SK-N-SH (cell line): ENCODE data around the gene FPR2. TPM values are rescaled to one million over a fixed set of nuclear protein-coding genes. Genes with fewer than 3 reads are reported as not detected.
A peak's percentile ranks its signal among the peaks of the same experiment; 100 is the strongest.

ENCODE experiments used
- CTCF ChIA-PET: fragments of 300-600, 350-600 bp; formaldehyde crosslinking; extraction: SDS; loops from one replicate; lab custom pipeline; 2021; lab: Yijun Ruan, JAX
- POLR2A ChIA-PET: fragments of 350-600 bp; sonication (Branson Sonifier 250); formaldehyde crosslinking; extraction: SDS; loops from one replicate; lab custom pipeline; 2020; ENCODE audit warnings: antibody characterized with exemption, inconsistent platforms; lab: Yijun Ruan, JAX
- DNase-seq: peaks from one replicate; pipeline ENCODE4 v3.0.0; 2012
- H2AFZ ChIP-seq: fragments of 200-600 bp; sonication (generic); 2 replicates; pipeline ENCODE4 v1.8.1; 2016; ENCODE audit warnings: antibody characterized with exemption, mild to moderate bottlenecking, low read depth
- H3F3A ChIP-seq: fragments of 200-600 bp; sonication (generic); replicated peaks from 2 replicates; pipeline ENCODE3; 2016; ENCODE audit warnings: antibody characterized with exemption, mild to moderate bottlenecking; ENCODE audit not compliant: insufficient read depth
- H3K27ac ChIP-seq, 2 experiments: fragments of 200-500 bp in 1 of 2; fragments of 200-600 bp in 1 of 2; sonication (Bioruptor generic) in 1 of 2; sonication (generic), shearing (Covaris generic) in 1 of 2; 2 replicates each; pipeline versions ENCODE4 v1.5.1 to v1.6.1; 2014 to 2016; ENCODE audit warnings: low read depth in 2 of 2, inconsistent platforms in 1 of 2, low read length in 1 of 2, mild to moderate bottlenecking in 1 of 2, mixed read lengths in 1 of 2
- H3K27me3 ChIP-seq: fragments of 200-600 bp; sonication (generic), shearing (Covaris generic); 2 replicates; pipeline ENCODE4 v1.6.1; 2016; ENCODE audit warnings: mixed run types; ENCODE audit not compliant: insufficient read depth
- H3K36me3 ChIP-seq, 2 experiments: fragments of 200-500 bp in 1 of 2; fragments of 200-600 bp in 1 of 2; sonication (Bioruptor generic) in 1 of 2; sonication (generic) in 1 of 2; replicated peaks in 1 of 2; 2 replicates each; pipeline versions ENCODE3 to v1.5.1; 2014 to 2016; ENCODE audit warnings: low read length in 1 of 2, mild to moderate bottlenecking in 1 of 2; ENCODE audit not compliant: insufficient read depth in 2 of 2, control insufficient read depth in 1 of 2
- H3K4me1 ChIP-seq, 2 experiments: fragments of 200-500 bp in 1 of 2; fragments of 200-600 bp in 1 of 2; sonication (Bioruptor generic) in 1 of 2; sonication (generic), shearing (Covaris generic) in 1 of 2; 2 replicates each; pipeline versions ENCODE4 v1.5.1 to v1.6.1; 2014 to 2016; ENCODE audit warnings: low read depth in 1 of 2, low read length in 1 of 2, mixed run types in 1 of 2; ENCODE audit not compliant: insufficient read depth in 2 of 2, control insufficient read depth in 1 of 2
- H3K4me2 ChIP-seq: fragments of 200-600 bp; sonication (generic), shearing (Covaris generic); 2 replicates; pipeline ENCODE4 v1.6.1; 2017; ENCODE audit warnings: mixed run types
- H3K4me3 ChIP-seq, 2 experiments: fragments of 200-500 bp in 1 of 2; fragments of 200-600 bp in 1 of 2; sonication (Bioruptor generic) in 1 of 2; sonication (generic), shearing (Covaris generic) in 1 of 2; 2 replicates each; pipeline versions ENCODE4 v1.5.1 to v1.8.1; 2014 to 2016; ENCODE audit warnings: low read depth in 2 of 2, inconsistent platforms in 1 of 2, low read length in 1 of 2, mild to moderate bottlenecking in 1 of 2, mixed read lengths in 1 of 2, moderate library complexity in 1 of 2
- H3K79me2 ChIP-seq: fragments of 200-600 bp; sonication (generic); 2 replicates; pipeline ENCODE4 v1.8.1; 2017; ENCODE audit warnings: mild to moderate bottlenecking; ENCODE audit not compliant: insufficient read depth
- H3K9ac ChIP-seq: fragments of 200-600 bp; sonication (generic); 2 replicates; pipeline ENCODE4 v1.6.1; 2017; ENCODE audit warnings: mixed run types
- H3K9me2 ChIP-seq: fragments of 200-600 bp; sonication (generic); 2 replicates; pipeline ENCODE4 v1.6.1; 2017; ENCODE audit warnings: mixed run types
- H3K9me3 ChIP-seq: fragments of 200-600 bp; sonication (generic); 2 replicates; pipeline ENCODE4 v1.6.1; 2017; ENCODE audit warnings: mixed run types, mild to moderate bottlenecking, moderate library complexity
- H4K20me1 ChIP-seq: fragments of 200-600 bp; sonication (generic); 2 replicates; pipeline ENCODE4 v1.6.1; 2017; ENCODE audit warnings: mild to moderate bottlenecking, mixed run types; ENCODE audit not compliant: insufficient read depth
- ELF1 ChIP-seq: IDR thresholded peaks from 2 replicates; pipeline ENCODE4 v1.4.0; 2012
- EP300 ChIP-seq, 2 experiments: IDR thresholded peaks; 2 replicates each; pipeline versions ENCODE4 v1.4.0 to v1.6.1; 2012; ENCODE audit warnings: borderline replicate concordance in 1 of 2, low read depth in 1 of 2, low read length in 1 of 2
- EZH2phosphoT487 ChIP-seq: fragments of 200-600 bp; sonication (generic); IDR thresholded peaks from 2 replicates; pipeline ENCODE4 v1.6.1; 2017; ENCODE audit warnings: low read depth, mixed run types, mild to moderate bottlenecking, antibody characterized with exemption, moderate library complexity, borderline replicate concordance
- FOSL2 ChIP-seq: IDR thresholded peaks from 2 replicates; pipeline ENCODE4 v1.4.0; 2012; ENCODE audit warnings: low read depth, mild to moderate bottlenecking, moderate library complexity, borderline replicate concordance
- FOXM1 ChIP-seq: IDR thresholded peaks from 2 replicates; pipeline ENCODE4 v1.4.0; 2012; ENCODE audit warnings: low read depth, mild to moderate bottlenecking
- GABPA ChIP-seq: IDR thresholded peaks from 2 replicates; pipeline ENCODE4 v1.4.0; 2012; ENCODE audit warnings: low read depth, mild to moderate bottlenecking
- GATA2 ChIP-seq: sonication (generic); formaldehyde crosslinking; IDR thresholded peaks from 2 replicates; pipeline ENCODE4 v1.5.0; 2020; ENCODE audit warnings: mild to moderate bottlenecking, missing genetic modification reagents
- MEF2A ChIP-seq: IDR thresholded peaks from 2 replicates; pipeline ENCODE4 v1.4.0; 2012; ENCODE audit warnings: low read depth, borderline replicate concordance
- PBX3 ChIP-seq: IDR thresholded peaks from 2 replicates; pipeline ENCODE4; 2012
- POLR2AphosphoS5 ChIP-seq: IDR thresholded peaks from 2 replicates; pipeline ENCODE4 v1.6.1; 2012; ENCODE audit warnings: low read depth, low read length
- RAD21 ChIP-seq: IDR thresholded peaks from 2 replicates; pipeline ENCODE4 v1.6.1; 2012; ENCODE audit warnings: mild to moderate bottlenecking, low read length
- RCOR1 ChIP-seq: fragments of 150-350 bp; IDR thresholded peaks from 2 replicates; pipeline ENCODE4 v1.6.1; 2017; ENCODE audit warnings: antibody characterized with exemption, low read length
- RFX5 ChIP-seq: IDR thresholded peaks from 2 replicates; pipeline ENCODE4 v1.6.1; 2012; ENCODE audit warnings: mild to moderate bottlenecking, improper control_type of control experiment, low read length
- RXRA ChIP-seq: IDR thresholded peaks from 2 replicates; pipeline ENCODE4 v1.4.0; 2012; ENCODE audit warnings: low read depth, mild to moderate bottlenecking, borderline replicate concordance
- SIN3A ChIP-seq: IDR thresholded peaks from 2 replicates; pipeline ENCODE4 v1.6.1; 2012; ENCODE audit warnings: low read depth, mild to moderate bottlenecking, low read length, moderate library complexity, borderline replicate concordance
- SMC3 ChIP-seq: IDR thresholded peaks from 2 replicates; pipeline ENCODE4 v1.6.1; 2012; ENCODE audit warnings: low read depth, low read length, improper control_type of control experiment
- TCF12 ChIP-seq: IDR thresholded peaks from 2 replicates; pipeline ENCODE4 v1.4.0; 2012
- USF1 ChIP-seq: IDR thresholded peaks from 2 replicates; pipeline ENCODE4 v1.4.0; 2012; ENCODE audit warnings: low read depth, borderline replicate concordance
- YY1 ChIP-seq: IDR thresholded peaks from 2 replicates; pipeline ENCODE4 v1.4.0; 2012; ENCODE audit warnings: low read depth, mild to moderate bottlenecking
- ZBTB33 ChIP-seq: IDR thresholded peaks from 2 replicates; pipeline ENCODE4 v1.4.0; 2012; ENCODE audit warnings: low read depth, borderline replicate concordance
- WGBS: methylation state at CpG from one replicate; pipeline ENCODE4 v1.1.6; 2017; ENCODE audit warnings: low lambda C conversion rate; 5-methylcytosine and 5-hydroxymethylcytosine counted together
- polyA plus RNA-seq, 3 experiments: library from polyadenylated mRNA; depleted of rRNA; stranded (reverse); fragments of >200 nt; gene quantifications; 2 replicates each; pipeline ENCODE4 v1.2.3, GENCODE V29; 2012
- TF ChIP-seq, protein P1 (sequence below): IDR thresholded peaks from 2 replicates; pipeline ENCODE4 v1.6.1; 2012; ENCODE audit warnings: mild to moderate bottlenecking, low read depth, low read length, moderate library complexity
- TF ChIP-seq, protein P2 (sequence below): fragments of 200-600 bp; sonication (generic); IDR thresholded peaks from 2 replicates; pipeline ENCODE4 v1.6.1; 2017; ENCODE audit warnings: antibody characterized with exemption, mild to moderate bottlenecking, moderate library complexity

The FPR2 gene
- polyA plus RNA-seq, 1 of the 3 experiments (the other 2 are of a cell fraction) = not detected

DNA sequence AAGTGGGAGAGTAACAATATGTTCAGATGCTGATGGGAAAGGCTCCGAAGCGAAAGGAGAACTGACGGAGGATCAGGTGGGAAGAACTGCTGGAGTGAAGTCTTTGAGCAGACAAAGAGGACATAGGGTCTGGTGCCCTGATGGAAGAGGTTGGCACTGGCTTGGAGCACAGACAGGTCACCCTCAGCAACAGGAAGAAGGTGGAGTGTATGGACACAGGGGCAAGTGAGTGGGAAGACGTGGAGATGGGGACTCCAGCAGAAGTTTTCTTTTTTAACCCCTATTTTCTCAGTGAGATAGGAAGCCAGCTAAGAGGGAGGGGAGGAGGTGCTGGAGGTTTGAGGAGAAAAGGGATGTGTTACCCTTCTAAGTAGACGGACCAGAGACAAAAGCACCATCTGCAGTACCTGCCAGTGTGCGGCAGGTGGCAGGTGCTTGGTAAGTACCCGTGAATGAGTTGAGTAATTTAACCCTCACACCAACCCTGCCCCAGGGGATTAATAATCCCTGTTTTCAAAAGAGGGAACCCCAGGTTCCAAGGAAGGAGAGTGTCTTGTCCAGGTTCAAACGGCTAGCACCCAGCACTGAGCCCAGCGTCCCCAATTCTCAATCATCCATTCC, 48.4 kb upstream of the FPR2 start:
- H3K9me3 ChIP-seq = no peaks in the 10 kb centered on the region
- H3K4me3 ChIP-seq = no peak overlapping the region
- CTCF ChIA-PET = interaction anchor here (1.3 kb wide), 2 partner anchors 9 to 65 kb away, joined by 3 to 5 read pairs; no protein-coding TSS in a partner anchor
- H4K20me1 ChIP-seq = no peaks in the 10 kb centered on the region
- no peak overlapping the region for H3K4me2 ChIP-seq
- no peaks in the 10 kb centered on the region for H3K4me1 ChIP-seq
- no peak overlapping the region for H2AFZ ChIP-seq
- no peak for DNase-seq
- WGBS = 26% methylated on average over 9 of the region's 9 CpGs
- no peak for TF ChIP-seq YY1
- no peak for TF ChIP-seq EP300 (IDR thresholded peaks at IDR 0.05; ENCODE audit: borderline replicate concordance in 1 of 2, low read depth in 1 of 2, low read length in 1 of 2)
- peak; percentile 37 for TF ChIP-seq RAD21
- no peak for TF ChIP-seq GATA2 (CRISPR knock-in tag)
- TF ChIP-seq ZBTB33 = no peak
- no peak for TF ChIP-seq USF1
- TF ChIP-seq, protein P1, sequence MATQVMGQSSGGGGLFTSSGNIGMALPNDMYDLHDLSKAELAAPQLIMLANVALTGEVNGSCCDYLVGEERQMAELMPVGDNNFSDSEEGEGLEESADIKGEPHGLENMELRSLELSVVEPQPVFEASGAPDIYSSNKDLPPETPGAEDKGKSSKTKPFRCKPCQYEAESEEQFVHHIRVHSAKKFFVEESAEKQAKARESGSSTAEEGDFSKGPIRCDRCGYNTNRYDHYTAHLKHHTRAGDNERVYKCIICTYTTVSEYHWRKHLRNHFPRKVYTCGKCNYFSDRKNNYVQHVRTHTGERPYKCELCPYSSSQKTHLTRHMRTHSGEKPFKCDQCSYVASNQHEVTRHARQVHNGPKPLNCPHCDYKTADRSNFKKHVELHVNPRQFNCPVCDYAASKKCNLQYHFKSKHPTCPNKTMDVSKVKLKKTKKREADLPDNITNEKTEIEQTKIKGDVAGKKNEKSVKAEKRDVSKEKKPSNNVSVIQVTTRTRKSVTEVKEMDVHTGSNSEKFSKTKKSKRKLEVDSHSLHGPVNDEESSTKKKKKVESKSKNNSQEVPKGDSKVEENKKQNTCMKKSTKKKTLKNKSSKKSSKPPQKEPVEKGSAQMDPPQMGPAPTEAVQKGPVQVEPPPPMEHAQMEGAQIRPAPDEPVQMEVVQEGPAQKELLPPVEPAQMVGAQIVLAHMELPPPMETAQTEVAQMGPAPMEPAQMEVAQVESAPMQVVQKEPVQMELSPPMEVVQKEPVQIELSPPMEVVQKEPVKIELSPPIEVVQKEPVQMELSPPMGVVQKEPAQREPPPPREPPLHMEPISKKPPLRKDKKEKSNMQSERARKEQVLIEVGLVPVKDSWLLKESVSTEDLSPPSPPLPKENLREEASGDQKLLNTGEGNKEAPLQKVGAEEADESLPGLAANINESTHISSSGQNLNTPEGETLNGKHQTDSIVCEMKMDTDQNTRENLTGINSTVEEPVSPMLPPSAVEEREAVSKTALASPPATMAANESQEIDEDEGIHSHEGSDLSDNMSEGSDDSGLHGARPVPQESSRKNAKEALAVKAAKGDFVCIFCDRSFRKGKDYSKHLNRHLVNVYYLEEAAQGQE = no peak
- TF ChIP-seq SMC3 = peak; percentile 38
- TF ChIP-seq SIN3A = no peak
- TF ChIP-seq TCF12 = no peak
- no peak for TF ChIP-seq RXRA
- no peak for TF ChIP-seq RFX5
- TF ChIP-seq GABPA = no peak
- no peak for TF ChIP-seq ELF1
- TF ChIP-seq EZH2phosphoT487 = no peak
- TF ChIP-seq POLR2AphosphoS5 = no peak
- no peak for TF ChIP-seq FOSL2
- no peak for TF ChIP-seq PBX3
- TF ChIP-seq, protein P2, sequence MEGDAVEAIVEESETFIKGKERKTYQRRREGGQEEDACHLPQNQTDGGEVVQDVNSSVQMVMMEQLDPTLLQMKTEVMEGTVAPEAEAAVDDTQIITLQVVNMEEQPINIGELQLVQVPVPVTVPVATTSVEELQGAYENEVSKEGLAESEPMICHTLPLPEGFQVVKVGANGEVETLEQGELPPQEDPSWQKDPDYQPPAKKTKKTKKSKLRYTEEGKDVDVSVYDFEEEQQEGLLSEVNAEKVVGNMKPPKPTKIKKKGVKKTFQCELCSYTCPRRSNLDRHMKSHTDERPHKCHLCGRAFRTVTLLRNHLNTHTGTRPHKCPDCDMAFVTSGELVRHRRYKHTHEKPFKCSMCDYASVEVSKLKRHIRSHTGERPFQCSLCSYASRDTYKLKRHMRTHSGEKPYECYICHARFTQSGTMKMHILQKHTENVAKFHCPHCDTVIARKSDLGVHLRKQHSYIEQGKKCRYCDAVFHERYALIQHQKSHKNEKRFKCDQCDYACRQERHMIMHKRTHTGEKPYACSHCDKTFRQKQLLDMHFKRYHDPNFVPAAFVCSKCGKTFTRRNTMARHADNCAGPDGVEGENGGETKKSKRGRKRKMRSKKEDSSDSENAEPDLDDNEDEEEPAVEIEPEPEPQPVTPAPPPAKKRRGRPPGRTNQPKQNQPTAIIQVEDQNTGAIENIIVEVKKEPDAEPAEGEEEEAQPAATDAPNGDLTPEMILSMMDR = peak; percentile 62
- TF ChIP-seq MEF2A = no peak
- no peak for TF ChIP-seq RCOR1
- no peak for TF ChIP-seq FOXM1
- TF ChIP-seq, all 33 proteins: peak for 3
- Histone ChIP-seq H3K9me2 (no peaks in the 10 kb centered on the region), H3K27ac (no peak overlapping the region), H3F3A (peaks cover 29% of the 10 kb centered on the region), H3K36me3 (peaks cover 2 to 11% of the 10 kb centered on the region in 2 experiments), H3K27me3 (peaks cover 12% of the 10 kb centered on the region; the same call in 1 of the 2 replicates), H3K79me2 (no peaks in the 10 kb centered on the region), H3K9ac (no peak overlapping the region)
- POLR2A ChIA-PET = no interaction called here
